ENCODE measurements around the gene TBC1D16.

DNA sequence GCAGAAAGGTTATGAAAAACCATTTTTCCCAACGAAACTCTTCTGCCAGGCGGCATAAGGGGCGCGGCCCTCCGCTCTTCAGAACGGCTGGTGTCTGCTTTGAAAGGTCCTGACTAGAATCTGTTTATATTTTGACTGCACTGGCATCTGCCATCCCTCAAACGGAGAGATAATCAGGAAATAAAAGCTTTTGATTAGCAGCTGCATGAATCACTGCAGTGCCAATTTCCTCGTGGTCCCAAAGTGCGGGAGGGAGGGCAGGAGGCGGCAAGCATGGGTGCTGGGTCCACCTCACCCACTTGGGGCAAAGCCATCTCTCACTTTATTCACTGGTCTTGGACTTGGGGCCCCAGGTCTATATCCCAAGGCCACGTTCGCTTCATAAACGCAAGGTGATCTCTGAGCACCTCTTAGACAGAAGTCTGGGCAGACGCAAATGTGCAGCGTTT is 49.7 kb downstream of the TBC1D16 start:
- TF ChIP-seq, protein P1, sequence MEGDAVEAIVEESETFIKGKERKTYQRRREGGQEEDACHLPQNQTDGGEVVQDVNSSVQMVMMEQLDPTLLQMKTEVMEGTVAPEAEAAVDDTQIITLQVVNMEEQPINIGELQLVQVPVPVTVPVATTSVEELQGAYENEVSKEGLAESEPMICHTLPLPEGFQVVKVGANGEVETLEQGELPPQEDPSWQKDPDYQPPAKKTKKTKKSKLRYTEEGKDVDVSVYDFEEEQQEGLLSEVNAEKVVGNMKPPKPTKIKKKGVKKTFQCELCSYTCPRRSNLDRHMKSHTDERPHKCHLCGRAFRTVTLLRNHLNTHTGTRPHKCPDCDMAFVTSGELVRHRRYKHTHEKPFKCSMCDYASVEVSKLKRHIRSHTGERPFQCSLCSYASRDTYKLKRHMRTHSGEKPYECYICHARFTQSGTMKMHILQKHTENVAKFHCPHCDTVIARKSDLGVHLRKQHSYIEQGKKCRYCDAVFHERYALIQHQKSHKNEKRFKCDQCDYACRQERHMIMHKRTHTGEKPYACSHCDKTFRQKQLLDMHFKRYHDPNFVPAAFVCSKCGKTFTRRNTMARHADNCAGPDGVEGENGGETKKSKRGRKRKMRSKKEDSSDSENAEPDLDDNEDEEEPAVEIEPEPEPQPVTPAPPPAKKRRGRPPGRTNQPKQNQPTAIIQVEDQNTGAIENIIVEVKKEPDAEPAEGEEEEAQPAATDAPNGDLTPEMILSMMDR (IDR thresholded peaks at IDR 0.05; ENCODE audit: poor library complexity): no peak
- TF ChIP-seq EZH2 (IDR thresholded peaks at IDR 0.05; ENCODE audit: borderline replicate concordance) (no peak), EZH2phosphoT487 (IDR thresholded peaks at IDR 0.05; ENCODE audit: low read depth, severe bottlenecking, unreplicated experiment) (no peak)

All from hepatocyte (in vitro differentiated cells).